Middle frontal gyrus (tissue), 1 donor: ENCODE results near the gene NKG7.
A peak's percentile ranks its signal among the peaks of the same experiment; 100 is the strongest.

Experiments used
- DNase-seq: peaks from one replicate; pipeline ENCODE4 v3.0.0-alpha.2; 2015; ENCODE audit warnings: low spot score; ENCODE audit errors: extremely low spot score

The NKG7 gene

GRCh38 chr19:51364200-51365106 lies 8.0 kb downstream of the NKG7 start:
- no peak for DNase-seq

GRCh38 chr19:51361239-51361638 lies 11.2 kb downstream of the NKG7 start:
- DNase-seq: no peak

GRCh38 chr19:51359294-51359693 lies 13.2 kb downstream of the NKG7 start:
- no peak for DNase-seq

GRCh38 chr19:51357952-51358351 lies 14.5 kb downstream of the NKG7 start:
- no peak for DNase-seq

GRCh38 chr19:51356159-51356801 lies 16.2 kb downstream of the NKG7 start:
- DNase-seq: no peak

- no peak for DNase-seq
Measured at GRCh38 chr19:51354742-51355148, 17.7 kb downstream of the NKG7 start.

GRCh38 chr19:51354103-51354741 lies 18.2 kb downstream of the NKG7 start:
- DNase-seq: no peak

- DNase-seq: no peak
Measured at GRCh38 chr19:51352783-51353360, 19.6 kb downstream of the NKG7 start.

GRCh38 chr19:51351266-51351990 lies 21.0 kb downstream of the NKG7 start:
- DNase-seq: no peak

GRCh38 chr19:51347209-51347928 lies 25.1 kb downstream of the NKG7 start:
- no peak for DNase-seq

GRCh38 chr19:51346742-51347141 lies 25.7 kb downstream of the NKG7 start:
- DNase-seq: no peak

- DNase-seq: no peak
Measured at GRCh38 chr19:51345076-51345620, 27.3 kb downstream of the NKG7 start.

GRCh38 chr19:51342631-51343569 lies 29.6 kb downstream of the NKG7 start:
- DNase-seq: no peak

- no peak for DNase-seq
Measured at GRCh38 chr19:51341976-51342580, 30.4 kb downstream of the NKG7 start, which contains the start of gene VSIG10L. VSIG10L (minus strand) TSS chr19:51342139; CDS start chr19:51342124, 15 bp downstream.

- no peak for DNase-seq
Measured at GRCh38 chr19:51341066-51341465, 31.4 kb downstream of the NKG7 start.

GRCh38 chr19:51339687-51340656 lies 32.5 kb downstream of the NKG7 start:
- DNase-seq: peak; percentile 79

- no peak for DNase-seq
Measured at GRCh38 chr19:51339313-51339686, 33.2 kb downstream of the NKG7 start.
